Urinary bladder (tissue), 4 donors: ENCODE data around the gene CSF1R. TPM values are rescaled to one million over a fixed set of nuclear protein-coding genes. Genes with fewer than 3 reads are reported as not detected.
"Not testable (repeated sequence)": the region's sequence is repeated elsewhere in the genome, so short reads cannot be mapped to it uniquely, and the experiment has no call there.

Experiments used
- DNase-seq: peaks from one replicate; pipeline ENCODE4 v3.0.0-alpha.2; 2015; ENCODE audit errors: extremely low spot score
- H3K27ac ChIP-seq: one replicate; pipeline ENCODE4 v1.5.1; 2013; ENCODE audit warnings: low read depth, mild to moderate bottlenecking, moderate library complexity
- H3K36me3 ChIP-seq: one replicate; pipeline ENCODE4 v1.6.1; 2013; ENCODE audit warnings: mild to moderate bottlenecking, moderate library complexity; ENCODE audit not compliant: insufficient read depth
- H3K4me1 ChIP-seq: one replicate; pipeline ENCODE4 v1.6.1; 2013; ENCODE audit warnings: mild to moderate bottlenecking, moderate library complexity; ENCODE audit not compliant: insufficient read depth
- H3K4me3 ChIP-seq: one replicate; pipeline ENCODE4 v1.5.1; 2013; ENCODE audit warnings: low read depth, low read length
- WGBS: extraction: QIAGEN DNeasy Blood & Tissue Kit; methylation state at CpG from one replicate; pipeline ENCODE4 v1.1.7; 2013; 5-methylcytosine and 5-hydroxymethylcytosine counted together
- polyA plus RNA-seq: library from polyadenylated mRNA; stranded (reverse); fragments of 200-250 nt; gene quantifications from one replicate; pipeline ENCODE4 v1.2.3, GENCODE V29; 2013
- total RNA-seq: library from RNA; depleted of rRNA; stranded (reverse); fragments of >200 nt; gene quantifications from one replicate; pipeline ENCODE4 v1.2.3, GENCODE V29; 2014
- donor health status: healthy with polysubstance abuse.
- donor health status: healthy.

CSF1R gene
- total and polyA plus RNA-seq, 2 donors = 15.8 to 24.5 TPM

DNA sequence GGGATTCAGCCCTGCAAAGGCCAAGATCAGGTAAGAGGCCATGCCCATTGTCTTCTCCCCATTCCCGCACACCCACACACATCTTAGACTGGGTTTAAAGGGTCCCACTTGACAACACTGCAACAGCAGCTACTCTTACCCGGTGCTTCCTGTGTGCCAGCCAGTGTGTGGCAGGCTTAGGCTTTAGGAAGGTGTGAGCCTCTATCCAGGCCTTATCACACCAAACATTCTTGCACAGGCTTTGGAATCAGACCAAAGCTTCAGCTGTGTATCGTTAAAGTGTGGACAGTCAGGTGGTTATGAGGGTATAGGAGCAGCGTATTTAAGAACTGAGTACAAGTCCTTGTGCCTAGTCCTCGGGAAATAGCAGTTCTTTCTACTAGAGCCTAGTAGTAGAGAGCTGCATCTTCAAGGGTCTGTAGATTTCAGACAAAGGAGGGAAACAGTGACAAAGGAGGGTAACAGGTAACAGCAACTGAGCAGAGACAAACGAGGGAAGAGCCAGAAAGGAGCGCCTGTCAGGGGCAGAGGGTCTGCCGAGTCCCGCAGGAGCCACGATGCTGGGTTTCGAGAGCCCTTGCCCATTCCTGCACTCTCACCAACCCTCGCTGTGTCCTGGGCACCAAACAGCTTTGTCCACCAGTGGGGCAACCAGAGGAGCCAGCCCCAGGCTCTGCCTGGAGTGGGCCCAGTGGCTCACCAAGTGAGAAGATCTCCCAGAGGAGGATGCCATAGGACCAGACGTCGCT, 30.9 kb downstream of the CSF1R start:
- Histone ChIP-seq H3K36me3 (peaks cover 5% of the 10 kb centered on the region), H3K4me1 (no peaks in the 10 kb centered on the region), H3K27ac (no peak overlapping the region), H3K4me3 (no peak overlapping the region)
- no peak for DNase-seq
- 85% methylated on average over 14 of the region's 14 CpGs for WGBS

DNA sequence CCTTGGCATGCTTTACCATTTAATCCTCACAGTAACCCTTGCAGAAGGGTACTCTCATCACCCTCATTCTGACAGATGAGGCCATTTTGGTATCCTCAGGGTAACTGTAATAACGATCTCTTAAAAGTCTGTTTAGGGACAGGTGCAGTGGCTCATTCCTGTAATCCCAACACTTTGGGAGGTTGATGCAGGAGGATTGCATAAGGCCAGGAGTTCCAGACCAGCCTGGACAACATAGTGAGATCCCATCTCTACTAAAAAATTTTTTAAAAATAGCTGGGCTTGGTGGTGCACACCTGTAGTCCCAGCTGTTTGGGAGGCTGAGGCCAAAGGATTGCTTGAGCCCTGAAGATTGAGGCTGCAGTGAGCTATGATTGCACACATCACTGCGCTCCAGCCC, 31.8 kb downstream of the CSF1R start:
- DNase-seq = no peak
- Histone ChIP-seq H3K4me1 (no peaks in the 10 kb centered on the region), H3K27ac (no peak overlapping the region), H3K4me3 (no peak overlapping the region), H3K36me3 (peaks cover 5% of the 10 kb centered on the region)
- WGBS = 96% methylated on average over 2 of the region's 2 CpGs

DNA sequence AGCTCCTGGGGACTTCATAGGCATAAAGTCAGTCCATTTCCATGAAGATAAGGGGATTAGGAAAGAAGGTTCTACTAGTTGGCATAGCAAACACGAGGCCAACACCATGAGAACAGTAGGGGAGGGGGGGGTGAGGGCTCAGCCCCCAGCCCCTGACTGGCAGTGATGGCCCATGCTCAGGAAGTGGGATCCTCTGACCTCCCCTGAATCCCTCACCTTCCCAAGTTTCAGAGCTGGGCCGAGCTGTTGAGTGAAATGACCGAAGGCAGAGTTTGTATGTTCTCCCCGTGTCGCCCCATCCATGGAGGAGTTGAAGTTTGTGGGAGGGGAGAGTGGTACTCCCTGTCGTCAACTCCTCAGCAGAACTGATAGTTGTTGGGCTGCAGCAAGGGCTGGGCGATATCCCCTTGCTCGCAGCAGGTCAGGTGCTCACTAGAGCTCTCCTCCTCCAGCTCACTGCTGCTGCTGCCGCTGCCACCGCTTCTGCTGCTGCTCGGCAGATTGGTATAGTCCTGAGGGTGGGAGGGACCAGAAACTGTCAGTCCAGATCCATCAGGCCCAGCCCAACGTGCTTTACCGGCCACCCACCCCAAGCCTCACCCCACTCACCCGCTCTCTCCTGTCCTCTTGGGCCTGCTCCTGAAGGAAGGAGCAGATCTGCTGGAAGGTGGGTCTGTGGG, 32.5 kb downstream of the CSF1R start:
- no peak overlapping the region for H3K27ac ChIP-seq
- no peak for DNase-seq
- peaks cover 5% of the 10 kb centered on the region for H3K36me3 ChIP-seq
- no peak overlapping the region for H3K4me3 ChIP-seq
- no peaks in the 10 kb centered on the region for H3K4me1 ChIP-seq
- 90% methylated on average over 14 of the region's 14 CpGs for WGBS

DNA sequence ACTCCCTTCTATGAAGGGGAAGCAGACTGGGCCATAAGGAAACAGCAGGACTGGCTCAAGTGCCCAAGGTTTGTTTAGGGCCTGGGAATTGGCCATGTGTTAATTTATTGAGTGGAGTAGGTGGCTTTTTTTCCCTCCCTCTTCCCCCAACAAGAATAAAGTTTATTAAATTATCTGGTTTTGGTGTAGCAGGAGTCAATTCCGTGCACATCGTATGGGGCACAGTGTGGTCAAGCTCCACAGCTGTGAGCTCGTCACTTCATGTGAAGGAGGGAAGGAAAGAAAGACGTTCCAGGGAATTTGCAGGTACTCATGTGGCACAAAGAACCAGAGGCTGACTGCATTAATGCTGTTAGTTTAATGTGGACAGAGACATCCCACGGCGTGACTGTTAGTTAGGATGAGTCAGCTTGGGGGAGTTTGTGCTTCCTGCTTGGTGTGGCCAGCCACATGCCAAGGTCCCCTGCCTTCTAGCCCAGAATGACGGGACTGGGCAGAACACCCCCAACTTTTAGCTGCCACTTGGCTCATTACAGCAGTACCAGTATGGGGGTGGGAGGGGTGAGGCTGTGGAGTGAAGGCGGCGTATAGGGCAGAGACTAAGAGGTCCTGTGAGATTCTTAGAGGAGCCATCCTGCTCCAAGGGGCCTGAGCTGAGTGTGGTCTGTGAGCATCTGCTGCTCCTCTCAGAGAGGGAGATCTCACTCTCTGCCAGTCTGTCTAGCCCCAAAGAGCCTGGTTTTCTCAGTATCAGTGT, 33.2 kb downstream of the CSF1R start:
- 85% methylated on average over 9 of the region's 9 CpGs for WGBS
- no peak overlapping the region for H3K4me3 ChIP-seq
- no peak overlapping the region for H3K27ac ChIP-seq
- no peaks in the 10 kb centered on the region for H3K4me1 ChIP-seq
- no peak for DNase-seq
- peaks cover 8% of the 10 kb centered on the region for H3K36me3 ChIP-seq

DNA sequence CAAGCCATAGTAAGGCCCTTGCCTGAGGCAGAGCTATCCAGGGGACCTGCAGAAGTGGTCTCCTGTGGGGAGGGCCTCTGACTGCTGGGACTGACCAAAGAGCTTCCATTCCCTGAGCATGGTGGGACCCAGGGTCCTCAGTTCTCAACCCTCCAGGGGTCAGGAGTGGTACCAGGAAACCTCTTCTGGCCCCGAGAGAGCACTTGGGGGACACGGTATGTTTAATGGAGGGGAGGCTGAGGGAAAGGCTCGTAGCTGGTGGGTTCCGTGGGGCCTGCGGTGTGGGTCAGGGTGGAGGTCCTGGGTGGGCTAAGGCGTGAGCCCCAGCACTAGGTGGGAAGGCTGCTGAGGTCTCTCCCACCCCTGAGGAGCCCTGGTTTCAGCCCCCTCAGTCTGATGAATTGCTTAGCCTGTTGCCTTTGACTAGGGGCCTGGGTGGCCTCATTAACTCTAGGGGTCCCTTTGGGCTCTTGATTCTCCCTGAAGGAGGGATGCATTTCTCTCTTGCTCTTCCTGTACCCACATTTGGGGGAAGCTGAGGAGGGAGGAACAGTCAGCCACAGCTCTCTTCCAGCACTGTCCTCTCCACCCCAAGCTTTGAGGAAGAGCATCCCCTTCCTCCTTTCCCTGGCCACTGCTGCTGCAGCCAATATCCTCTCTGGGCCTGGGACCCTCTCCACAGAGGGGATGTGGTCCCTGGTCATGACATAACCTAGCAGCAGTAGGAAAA, 34.0 kb downstream of the CSF1R start:
- Histone ChIP-seq H3K4me1 (no peaks in the 10 kb centered on the region), H3K27ac (no peak overlapping the region), H3K36me3 (peaks cover 8% of the 10 kb centered on the region), H3K4me3 (no peak overlapping the region)
- WGBS = 64% methylated on average over 6 of the region's 6 CpGs
- DNase-seq = no peak

DNA sequence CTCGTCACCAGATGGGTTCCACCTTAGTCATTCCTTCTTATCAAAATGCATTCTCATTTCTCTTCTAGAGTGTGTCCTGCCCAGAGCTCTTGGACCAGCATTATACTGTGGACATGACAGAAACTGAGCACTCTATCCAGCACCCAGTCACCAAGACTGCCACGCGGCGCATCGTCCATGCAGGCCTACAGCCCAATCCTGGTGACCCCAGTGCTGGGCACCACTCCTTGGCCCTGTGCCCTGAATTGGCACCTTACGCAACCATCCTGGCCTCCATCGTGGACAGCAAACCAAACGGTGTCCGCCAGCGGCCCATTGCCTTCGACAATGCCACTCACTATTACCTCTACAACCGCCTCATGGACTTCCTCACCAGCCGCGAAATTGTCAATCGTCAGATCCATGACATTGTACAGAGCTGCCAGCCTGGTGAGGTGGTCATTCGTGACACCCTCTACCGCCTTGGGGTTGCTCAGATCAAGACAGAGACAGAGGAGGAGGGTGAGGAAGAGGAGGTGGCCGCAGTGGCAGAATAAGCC, 34.6 kb downstream of the CSF1R start:
- 89% methylated on average over 18 of the region's 18 CpGs for WGBS
- Histone ChIP-seq H3K27ac (no peak overlapping the region), H3K36me3 (peaks cover 8% of the 10 kb centered on the region), H3K4me1 (no peaks in the 10 kb centered on the region), H3K4me3 (no peak overlapping the region)
- no peak for DNase-seq

DNA sequence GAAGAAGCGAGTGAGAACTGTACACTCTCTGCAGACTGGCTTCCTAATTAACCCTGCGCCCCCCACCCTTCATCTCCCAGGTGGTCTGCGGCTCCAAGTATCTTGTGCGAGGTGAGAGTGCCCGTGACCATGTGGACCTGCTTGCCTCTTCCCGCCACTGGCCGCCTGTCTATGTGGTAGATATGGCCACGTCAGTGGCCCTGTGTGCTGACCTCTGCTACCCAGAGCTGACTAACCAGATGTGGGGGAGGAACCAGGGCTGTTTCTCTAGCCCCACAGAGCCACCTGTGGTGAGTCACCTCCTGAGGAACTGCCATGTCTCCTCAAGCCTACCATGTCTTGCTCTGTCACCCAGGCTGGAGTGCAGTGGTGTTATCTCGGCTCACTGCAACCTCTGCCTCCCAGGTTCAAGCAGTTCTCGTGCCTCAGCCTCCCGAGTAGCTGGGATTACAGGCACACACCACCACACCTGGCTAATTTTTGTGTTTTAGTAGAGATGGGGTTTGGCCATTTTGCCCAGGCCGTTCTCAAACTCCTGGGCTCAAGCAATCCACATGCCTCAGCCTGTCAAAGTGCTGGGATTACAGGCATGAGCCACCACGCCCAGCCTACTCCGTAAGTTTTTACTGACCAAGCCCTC, 36.1 kb downstream of the CSF1R start:
- H3K4me3 ChIP-seq, DNase-seq, H3K27ac ChIP-seq, H3K4me1 ChIP-seq, H3K36me3 ChIP-seq: not testable (repeated sequence)
- WGBS = 92% methylated on average over 14 of the region's 14 CpGs

DNA sequence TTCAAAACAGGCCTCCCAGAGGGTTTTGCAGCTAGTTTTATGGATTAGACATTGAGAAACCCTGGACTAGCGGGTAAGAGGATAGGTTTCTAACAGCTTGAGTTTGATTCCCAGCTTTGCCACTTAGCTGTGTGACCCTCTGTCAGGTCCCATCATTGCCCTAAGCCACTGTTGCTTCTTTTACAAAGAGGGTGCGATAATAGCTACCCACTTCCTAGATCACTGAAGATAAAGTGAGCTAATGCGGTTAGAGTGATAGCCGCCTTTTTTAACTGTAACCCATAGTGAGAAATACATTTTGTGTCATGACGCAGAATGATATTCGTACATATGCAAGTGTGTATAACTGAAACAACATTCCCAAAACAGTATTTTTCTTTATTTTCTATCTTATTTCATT, 40.3 kb downstream of the CSF1R start:
- H3K4me3 ChIP-seq = no peak overlapping the region
- H3K36me3 ChIP-seq = peaks cover 11% of the 10 kb centered on the region
- WGBS = 77% methylated on average over 6 of the region's 6 CpGs
- no peaks in the 10 kb centered on the region for H3K4me1 ChIP-seq
- no peak for DNase-seq
- H3K27ac ChIP-seq = no peak overlapping the region

DNA sequence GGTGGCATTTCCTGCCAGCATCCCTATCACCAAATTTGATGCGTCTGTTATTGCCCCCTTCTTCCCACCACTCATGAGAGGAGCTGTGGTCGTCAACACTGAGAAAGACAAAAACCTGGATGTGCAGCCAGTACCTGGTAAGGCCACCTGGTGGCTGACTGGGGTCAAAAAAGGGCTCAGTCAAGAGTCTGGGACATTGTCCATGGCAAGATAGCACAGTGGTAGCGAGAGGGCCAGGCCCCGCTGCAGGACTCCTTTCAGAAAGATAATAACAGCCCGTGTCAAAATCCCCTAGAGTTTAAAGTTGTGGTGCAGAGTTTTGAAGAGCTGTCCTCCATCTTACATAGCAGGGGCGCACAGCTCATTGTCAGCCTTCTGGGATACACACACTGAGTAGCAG, 40.8 kb downstream of the CSF1R start:
- Histone ChIP-seq H3K27ac (no peak overlapping the region), H3K4me3 (no peak overlapping the region), H3K36me3 (peaks cover 7% of the 10 kb centered on the region), H3K4me1 (no peaks in the 10 kb centered on the region)
- 86% methylated on average over 6 of the region's 6 CpGs for WGBS
- no peak for DNase-seq

DNA sequence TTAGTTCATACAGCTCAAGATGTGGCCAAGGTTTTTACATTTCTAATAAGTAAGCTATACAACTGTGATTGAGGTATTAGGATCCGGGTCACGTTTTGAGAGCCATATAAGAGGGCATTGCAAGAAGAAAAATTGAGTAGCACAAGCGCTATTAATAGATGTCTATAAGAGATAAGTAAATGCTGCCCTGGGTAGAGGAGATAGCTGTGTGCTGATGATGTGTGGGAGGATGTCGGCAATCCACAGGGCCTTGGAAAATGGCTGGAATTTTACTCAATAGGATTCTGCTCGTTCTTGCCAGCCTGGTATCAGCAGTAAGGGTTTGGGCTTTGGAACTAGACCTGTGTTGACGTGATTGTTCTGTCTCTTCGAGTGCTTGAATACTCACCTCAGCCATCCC, 41.6 kb downstream of the CSF1R start:
- Histone ChIP-seq H3K27ac (no peak overlapping the region), H3K4me3 (no peak overlapping the region), H3K4me1 (no peaks in the 10 kb centered on the region), H3K36me3 (peaks cover 6% of the 10 kb centered on the region)
- DNase-seq = no peak
- 58% methylated on average over 7 of the region's 7 CpGs for WGBS

DNA sequence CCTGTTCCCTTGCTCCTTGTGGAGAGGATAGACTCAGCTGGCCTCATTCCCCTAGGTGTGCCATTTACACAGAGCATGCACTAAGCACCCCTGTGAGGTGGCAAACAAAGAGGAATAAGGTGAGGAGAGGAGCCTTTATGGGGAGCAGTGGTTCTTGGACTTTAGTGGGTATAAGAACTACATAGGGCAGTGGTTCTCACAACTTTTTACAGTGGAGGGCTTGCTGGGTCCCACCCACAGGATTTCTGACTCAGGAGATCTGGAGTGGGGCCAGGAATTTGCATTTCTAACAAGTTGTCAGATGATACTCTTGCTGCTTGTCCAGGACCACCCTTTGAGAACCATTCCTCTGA, 42.0 kb downstream of the CSF1R start:
- Histone ChIP-seq H3K4me1 (no peaks in the 10 kb centered on the region), H3K4me3 (no peak overlapping the region), H3K27ac (no peak overlapping the region), H3K36me3 (peaks cover 6% of the 10 kb centered on the region)
- no peak for DNase-seq

DNA sequence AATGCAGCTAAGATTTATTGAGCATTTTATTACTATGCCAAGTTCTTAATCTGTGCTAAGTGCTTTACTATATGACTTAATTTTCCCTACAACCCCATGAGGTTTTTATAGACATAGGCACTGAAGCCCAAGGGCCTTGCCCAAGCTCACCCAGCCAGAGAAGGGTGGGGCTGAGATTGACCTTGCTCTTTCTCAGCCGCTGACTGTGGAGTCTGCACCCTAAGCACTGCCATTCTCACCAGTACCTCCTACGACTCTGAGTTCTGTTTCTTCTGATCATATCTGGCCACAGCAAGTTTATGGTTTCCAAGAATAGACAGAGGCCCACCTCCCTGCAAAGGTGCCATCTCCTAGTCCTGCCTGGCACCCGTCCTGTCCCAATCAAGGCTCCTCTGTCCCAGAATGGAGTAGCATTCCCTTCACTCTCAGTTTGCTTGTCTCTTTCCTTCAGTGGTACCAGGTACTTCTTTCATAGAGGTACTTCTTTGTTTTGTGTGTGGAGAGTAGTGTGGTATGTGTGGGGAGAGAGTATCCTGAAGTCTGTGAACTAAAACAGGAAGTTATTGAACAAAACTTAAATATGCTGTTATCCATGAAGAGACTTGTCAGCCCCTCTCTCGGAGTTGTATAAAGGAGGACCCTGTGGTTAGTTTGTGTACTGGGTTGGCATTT, 42.6 kb downstream of the CSF1R start:
- no peaks in the 10 kb centered on the region for H3K4me1 ChIP-seq
- H3K27ac ChIP-seq = no peak overlapping the region
- H3K4me3 ChIP-seq = no peak overlapping the region
- DNase-seq = no peak
- 55% methylated on average over 4 of the region's 4 CpGs for WGBS
- peaks cover 6% of the 10 kb centered on the region for H3K36me3 ChIP-seq
